ENCODE measurements around the gene PCGF3.
"Not testable (repeated sequence)": the region's sequence is repeated elsewhere in the genome, so short reads cannot be mapped to it uniquely, and the experiment has no call there.

The PCGF3 gene

DNA sequence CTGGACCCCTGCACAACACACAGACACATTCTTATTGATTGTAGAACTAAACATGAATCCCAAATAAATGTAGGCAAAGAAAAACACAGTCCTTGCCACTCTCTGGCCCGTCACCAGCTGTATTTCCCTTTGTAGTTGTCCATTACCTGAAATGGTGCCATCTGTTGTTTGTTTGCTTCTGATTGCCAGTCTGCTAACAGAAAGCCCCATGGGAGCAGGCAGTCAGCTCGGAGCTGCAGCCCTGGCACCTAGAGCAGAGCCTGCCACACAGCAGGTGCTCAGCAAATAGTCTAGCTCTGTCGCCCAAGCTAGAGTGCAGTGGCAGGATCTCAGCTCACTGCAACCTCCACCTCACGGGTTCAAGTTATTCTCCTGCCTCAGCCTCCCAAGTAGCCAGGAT lies 91.4 kb downstream of the PCGF3 start:
- no peak for DNase-seq (ENCODE audit: low spot score)

DNA sequence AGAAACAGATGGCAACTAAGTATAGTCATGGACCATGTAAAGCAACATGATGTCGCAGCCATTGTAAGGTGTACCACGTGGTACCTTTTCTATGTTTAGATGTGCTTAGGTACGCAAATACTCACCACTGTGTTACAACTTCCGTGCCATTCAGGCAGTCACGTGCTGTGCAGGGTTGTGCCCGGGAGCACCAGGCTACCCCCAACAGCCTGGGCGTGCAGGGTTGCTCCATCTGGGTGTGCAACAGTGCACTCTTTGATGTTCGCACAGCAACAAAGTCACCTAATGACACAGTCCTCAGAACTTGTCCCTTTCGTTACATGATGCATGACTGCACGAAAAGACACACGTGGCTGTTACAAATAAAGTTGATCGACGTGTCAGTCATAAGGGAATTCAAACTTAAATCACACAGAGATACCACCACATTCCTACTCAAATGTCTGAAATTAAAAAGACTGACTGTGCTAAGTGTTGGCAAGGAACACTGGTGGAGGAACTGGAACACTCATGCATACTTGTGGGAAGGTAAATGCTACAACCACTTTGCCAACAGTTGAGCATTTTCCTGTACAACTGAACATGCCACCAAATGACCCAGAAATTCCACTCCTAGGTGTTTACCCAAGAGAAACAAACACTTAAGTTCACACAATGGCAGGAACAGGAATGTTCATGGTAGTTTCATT lies 95.9 kb downstream of the PCGF3 start:
- peak; percentile 1 for DNase-seq (ENCODE audit: low spot score)

DNA sequence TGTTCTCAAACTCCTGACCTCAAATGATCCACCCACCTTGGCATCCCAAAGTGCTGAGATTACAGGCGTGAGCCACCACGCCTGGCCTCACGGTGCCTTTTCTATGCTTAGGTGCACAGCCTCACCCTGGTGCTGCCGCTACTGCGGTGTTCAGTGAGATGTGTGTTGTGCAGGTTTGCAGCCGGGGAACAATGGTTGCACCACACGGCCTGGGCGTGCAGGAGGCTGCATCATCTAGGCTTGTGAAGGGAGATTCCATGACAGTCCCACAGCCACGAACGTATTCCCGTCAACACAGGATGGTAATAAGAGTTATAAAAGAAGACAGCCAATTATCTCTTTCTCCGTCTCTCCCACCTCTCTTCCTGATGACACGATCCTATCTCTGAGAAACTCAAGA lies 98.3 kb downstream of the PCGF3 start:
- no peak for DNase-seq (ENCODE audit: low spot score)

DNA sequence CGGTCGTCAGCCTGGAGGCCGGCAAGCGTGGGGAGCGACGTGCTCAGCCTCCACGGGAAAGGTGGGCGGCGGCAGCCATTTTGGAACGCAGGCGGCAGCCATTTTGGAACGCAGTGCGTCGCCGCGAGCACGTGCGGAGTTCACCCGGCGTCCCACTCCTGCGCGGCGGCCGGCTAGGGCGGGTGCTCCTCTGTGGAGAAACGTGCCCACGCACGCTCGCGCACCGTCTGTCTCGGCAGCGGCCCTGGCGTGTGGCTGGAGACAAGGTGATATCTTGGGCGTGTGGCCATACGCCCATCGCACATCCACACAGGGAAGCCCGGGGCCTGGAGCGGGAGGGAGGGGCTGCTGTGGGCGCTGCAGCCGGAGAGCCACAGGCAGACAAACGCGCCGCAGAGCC lies 99.2 kb downstream of the PCGF3 start:
- no peak for DNase-seq (ENCODE audit: low spot score)

DNA sequence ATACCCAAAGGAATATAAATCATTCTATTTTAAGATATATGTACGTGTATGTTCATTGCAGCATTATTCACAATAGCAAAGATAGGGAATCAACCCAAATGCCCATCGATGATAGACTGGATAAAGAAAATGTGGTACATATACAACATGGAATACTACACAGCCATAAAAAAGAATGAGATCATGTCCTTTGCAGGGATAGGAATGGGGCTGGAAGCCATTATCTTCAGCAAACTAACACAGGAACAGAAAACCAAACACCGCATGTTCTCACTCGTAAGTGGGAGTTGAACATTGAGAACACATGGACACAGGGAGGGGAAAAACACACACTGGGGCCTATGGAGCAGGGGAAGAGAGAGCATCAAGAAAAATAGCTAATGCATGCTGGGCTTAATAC lies 101.3 kb downstream of the PCGF3 start:
- DNase-seq (ENCODE audit: low spot score): not testable (repeated sequence)

DNA sequence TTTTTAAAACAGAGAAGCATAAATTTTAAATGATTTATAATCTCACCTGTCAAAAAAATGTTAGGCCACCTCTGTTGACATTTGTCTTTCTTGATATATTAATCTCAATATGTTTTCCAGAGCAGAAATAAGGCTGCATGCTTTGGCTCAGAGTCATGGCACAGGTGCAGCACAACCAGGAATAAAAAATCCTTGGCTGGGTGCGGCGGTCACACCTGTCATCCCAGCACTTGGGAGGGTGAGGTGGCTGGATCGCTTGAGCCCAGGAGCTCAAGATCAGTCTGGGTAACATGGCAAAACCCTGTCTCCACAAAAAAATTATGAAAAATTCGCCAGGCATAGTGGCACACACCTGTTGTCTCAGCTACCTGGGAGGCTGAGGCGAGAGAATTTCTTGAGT lies 102.2 kb downstream of the PCGF3 start:
- DNase-seq (ENCODE audit: low spot score): no peak

DNA sequence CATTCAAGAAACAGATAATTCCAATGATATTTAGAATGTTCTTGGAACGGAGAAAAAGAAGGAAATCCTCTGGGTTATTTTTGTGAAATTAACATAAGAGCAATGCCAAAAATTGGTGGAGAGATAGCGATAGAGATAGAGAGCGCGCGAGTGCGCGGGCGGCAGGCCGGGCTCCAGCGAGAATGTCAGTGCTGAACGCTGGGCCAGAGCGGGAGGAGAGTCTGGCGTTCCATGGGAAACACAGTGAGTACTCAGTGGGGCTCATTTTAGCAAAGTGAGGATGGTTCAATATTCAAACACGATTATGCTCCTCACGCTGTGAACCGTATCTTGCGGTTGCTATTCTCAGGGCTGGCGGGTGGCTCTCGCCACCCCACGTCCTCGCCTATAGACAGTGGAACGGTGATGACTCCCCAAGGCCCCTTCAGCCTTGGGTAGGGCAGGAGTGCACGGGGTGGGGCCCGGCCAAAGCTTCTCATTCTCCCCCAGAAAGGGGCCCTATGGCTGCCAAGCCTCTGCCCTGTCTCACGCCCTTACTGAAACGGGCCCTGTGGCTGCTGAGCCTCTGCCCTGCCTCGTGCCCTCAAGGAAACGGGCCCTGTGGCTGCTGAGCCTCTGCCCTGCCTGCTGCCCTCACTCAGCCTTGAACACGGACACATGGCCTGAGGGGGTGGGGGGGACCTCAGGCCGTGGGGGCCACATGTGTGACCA lies 103.4 kb downstream of the PCGF3 start:
- DNase-seq (ENCODE audit: low spot score): no peak

DNA sequence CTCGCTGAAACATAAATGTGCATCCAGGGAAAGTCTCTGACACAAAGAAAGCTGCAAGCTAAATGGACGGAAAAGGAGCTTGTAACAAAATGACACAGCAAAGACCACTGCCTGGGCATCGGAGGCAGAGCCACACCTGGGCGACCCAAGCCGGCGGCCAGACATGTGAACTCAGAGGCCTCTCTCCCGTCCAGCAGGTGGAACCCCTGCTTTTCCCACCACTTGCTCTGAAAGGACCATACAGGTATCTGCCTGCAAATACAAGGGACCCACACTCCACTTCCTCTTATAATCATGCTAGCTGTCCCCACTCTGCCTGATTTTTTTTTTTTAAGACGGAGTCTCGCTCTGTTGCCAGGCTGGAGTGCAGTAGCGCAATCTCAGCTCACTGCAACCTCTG lies 108.3 kb downstream of the PCGF3 start:
- no peak for DNase-seq (ENCODE audit: low spot score)

DNA sequence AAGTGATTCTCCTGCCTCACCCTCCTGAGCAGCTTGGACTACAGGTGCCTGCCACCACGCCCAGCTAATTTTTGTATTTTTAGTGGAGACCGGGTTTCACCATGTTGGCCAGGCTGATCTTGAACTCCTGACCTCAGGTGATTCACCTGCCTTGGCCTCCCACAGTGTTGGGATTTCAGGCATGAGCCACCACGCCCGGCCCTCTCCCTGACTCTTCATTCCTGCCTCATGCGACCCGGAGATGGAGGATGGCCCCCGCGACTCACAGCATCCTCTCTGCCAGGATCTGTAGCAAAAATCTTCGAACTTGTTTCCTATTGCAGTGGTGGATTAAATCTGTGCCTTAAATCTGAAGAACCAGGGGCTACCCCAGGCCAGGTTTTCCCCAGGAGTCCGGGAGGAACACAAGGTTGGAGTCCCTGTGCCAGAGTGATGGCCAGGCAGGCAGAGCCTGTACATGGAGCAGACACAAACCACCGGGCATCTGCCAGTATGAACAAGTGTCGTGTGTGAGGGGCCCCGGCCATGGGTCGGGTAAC lies 108.7 kb downstream of the PCGF3 start:
- DNase-seq (ENCODE audit: low spot score): no peak

DNA sequence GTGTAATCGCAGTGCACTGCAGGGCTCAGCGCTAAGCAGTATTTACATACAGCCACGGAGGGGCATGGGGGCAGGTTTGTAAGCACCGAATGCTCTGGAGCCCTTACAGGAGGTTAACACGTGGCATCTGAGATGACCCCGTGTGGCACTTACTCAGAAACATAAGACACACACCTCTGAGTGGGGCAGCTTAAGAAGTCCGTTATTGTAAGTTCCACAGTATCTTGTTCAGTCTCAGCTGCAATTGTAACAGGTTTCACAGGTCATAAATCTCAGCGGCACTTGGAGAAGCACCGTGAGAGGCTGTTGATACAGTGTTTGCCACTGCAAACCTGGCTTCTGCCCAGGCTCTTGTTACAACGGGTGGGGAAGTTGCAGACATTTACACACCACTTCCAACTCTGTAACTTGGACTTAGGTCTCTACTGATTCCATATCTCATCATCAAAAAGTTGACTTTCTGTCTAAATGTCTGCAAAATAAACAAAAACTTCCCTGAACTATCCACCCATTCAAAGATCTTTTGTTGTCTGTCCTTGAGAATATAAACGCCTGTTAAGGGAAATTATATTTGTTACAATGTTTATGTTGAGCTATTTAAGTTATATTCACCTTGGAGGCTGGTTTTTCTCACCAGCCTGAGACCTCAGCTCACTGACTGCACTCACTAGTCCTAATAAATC lies 110.0 kb downstream of the PCGF3 start:
- DNase-seq (ENCODE audit: low spot score): no peak

DNA sequence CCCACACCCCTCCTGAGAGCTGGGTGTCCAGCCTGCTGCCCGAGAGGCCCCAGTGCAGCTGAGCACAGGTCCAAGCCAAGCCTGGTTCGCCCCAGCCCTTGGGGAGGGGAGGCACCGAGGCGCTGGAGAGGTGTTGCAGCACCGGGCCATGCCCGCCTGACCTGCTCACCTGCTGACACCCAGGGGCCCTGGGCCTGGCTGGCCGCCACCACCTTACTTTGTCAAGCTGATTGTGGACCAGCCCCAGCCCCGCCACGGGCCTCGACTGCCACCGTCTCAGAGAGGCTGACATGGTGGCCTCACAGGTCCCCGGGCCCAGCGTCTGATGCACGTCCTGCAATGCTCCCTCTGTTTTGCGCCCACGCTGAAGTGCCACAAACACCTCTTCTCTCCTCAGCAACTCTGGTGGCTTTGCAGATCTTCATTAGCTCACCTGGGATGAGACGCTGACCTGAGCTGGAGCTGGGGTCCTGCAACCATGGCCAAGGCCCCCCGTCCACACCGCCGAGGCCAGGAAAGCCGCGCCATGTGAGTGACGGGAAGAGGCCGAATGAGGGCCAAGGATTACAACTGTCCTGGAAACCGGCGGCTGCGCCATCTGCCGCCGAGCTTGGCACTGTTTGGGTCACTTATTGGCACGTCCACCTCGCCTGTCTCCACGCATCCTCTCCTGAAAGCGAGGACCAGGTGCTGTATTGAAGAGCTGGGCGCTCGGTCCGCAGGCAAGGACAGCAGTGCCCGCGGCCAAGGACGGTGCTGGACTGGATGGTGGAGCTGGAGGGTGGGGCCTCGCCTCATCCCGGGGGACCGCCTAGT lies 112.7 kb downstream of the PCGF3 start:
- peak; percentile 5 for DNase-seq (ENCODE audit: low spot score)

DNA sequence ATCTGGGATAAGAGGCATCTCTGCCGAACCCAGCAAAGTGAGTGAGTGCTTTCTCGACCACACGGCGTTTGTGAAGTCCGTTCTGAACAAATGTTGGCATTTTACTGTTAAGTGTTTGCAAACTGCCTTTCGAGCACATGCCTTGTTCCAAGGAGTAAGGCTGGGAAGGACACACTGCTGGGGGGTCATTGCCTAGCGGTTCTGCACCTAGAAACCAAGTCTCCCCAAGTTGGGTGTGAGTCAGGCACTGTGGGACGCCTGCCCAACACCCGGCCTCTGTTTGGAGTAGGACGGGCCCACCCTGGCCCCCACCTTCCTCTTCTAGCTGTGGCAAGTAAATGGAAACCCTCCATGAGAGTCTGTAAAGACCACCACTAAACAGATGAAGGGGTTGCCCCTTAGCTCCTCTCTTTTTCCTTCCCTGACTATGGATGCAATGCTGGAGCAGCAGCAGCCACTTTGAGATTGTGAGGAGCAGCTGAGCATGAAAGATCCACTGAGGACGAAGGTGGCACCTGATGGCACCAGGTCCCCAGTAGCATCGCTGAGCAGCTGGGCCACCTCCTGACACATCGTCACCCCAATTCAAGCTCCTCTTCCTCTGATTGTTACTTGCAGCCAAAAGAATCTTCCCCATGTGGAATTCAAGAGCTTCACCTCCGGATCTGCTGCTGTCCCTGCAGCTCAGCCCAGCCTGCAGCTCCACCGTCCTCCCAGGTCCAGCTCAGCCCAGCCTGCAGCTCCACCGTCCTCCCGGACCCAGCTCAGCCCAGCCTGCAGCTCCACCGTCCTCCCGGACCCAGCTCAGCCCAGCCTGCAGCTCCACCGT lies 114.0 kb downstream of the PCGF3 start:
- no peak for DNase-seq (ENCODE audit: low spot score)
